Endothelial cell of umbilical vein (primary cell): ENCODE measurements around the gene GTF3C1. TPM values are rescaled to one million over a fixed set of nuclear protein-coding genes. Genes with fewer than 3 reads are reported as not detected.

ENCODE experiments used
- BruUV-seq: library from RNA; stranded (reverse); fragments of 400-500 nt; replicated peaks from 2 replicates; lab custom pipeline; 2021; lab: Mats Ljungman, UMichigan
- CTCF ChIA-PET: fragments of 300-600, 350-600 bp; sonication (Branson Sonifier 250); formaldehyde crosslinking; loops from one replicate; lab custom pipeline; 2021; ENCODE audit warnings: antibody characterized with exemption, inconsistent platforms; lab: Charles Lee
- POLR2A ChIA-PET: fragments of 300-600, 350-600 bp; sonication (Branson Sonifier 250); formaldehyde crosslinking; loops from one replicate; lab custom pipeline; 2021; ENCODE audit warnings: antibody characterized with exemption, inconsistent platforms; lab: Charles Lee
- DNase-seq: peaks from one replicate; pipeline ENCODE4 v3.0.0-alpha.2; 2011; ENCODE audit warnings: low read depth, low spot score
- FAIRE-seq: peaks from 2 replicates; lab custom pipeline; 2011; peaks lifted over from hg19 to GRCh38; lab: Jason Lieb, UNC
- H2AFZ ChIP-seq: 2 replicates; pipeline ENCODE4 v1.6.0; 2012; ENCODE audit warnings: low read depth, low read length, control low read depth, inconsistent platforms
- H3K27ac ChIP-seq: 2 replicates; pipeline ENCODE4 v1.5.1; 2011; ENCODE audit warnings: low read depth, mild to moderate bottlenecking, control low read depth, low read length, moderate library complexity; ENCODE audit not compliant: insufficient read depth
- H3K27me3 ChIP-seq, 2 experiments: 2 replicates each; pipeline versions ENCODE4 v1.6.0 to v1.6.1; 2011; ENCODE audit warnings: low read length in 2 of 2, mixed read lengths in 1 of 2; ENCODE audit not compliant: control insufficient read depth in 2 of 2, insufficient read depth in 2 of 2
- H3K36me3 ChIP-seq, 2 experiments: 2 replicates in 1 of 2; 3 replicates in 1 of 2; pipeline ENCODE4 v1.5.1; 2011; ENCODE audit warnings: low read length in 2 of 2, mild to moderate bottlenecking in 1 of 2, moderate library complexity in 1 of 2; ENCODE audit not compliant: control insufficient read depth in 2 of 2, insufficient read depth in 2 of 2; ENCODE audit errors: extremely low read depth in 1 of 2
- H3K4me1 ChIP-seq: 3 replicates; pipeline ENCODE4 v1.5.1; 2011; ENCODE audit warnings: mild to moderate bottlenecking, low read length; ENCODE audit not compliant: control insufficient read depth, insufficient read depth; ENCODE audit errors: extremely low read depth
- H3K4me2 ChIP-seq: 2 replicates; pipeline ENCODE4 v1.6.1; 2011; ENCODE audit warnings: low read length, control low read depth, mixed read lengths; ENCODE audit not compliant: insufficient read depth
- H3K4me3 ChIP-seq, 3 experiments: fragments of 200-600 bp in 1 of 3; sonication (generic), shearing (Covaris generic) in 1 of 3; replicated peaks in 1 of 3; 2 replicates each; pipeline ENCODE4 v1.5.1; 2011 to 2016; ENCODE audit warnings: control low read depth in 3 of 3, low read length in 3 of 3, mild to moderate bottlenecking in 2 of 3, inconsistent platforms in 1 of 3, low read depth in 1 of 3, moderate library complexity in 1 of 3; ENCODE audit not compliant: insufficient read depth in 1 of 3
- H3K79me2 ChIP-seq: 2 replicates; pipeline ENCODE4 v1.6.0; 2012; ENCODE audit warnings: low read length, inconsistent platforms; ENCODE audit not compliant: control insufficient read depth, insufficient read depth
- H3K9ac ChIP-seq: replicated peaks from 2 replicates; pipeline ENCODE3; 2011; ENCODE audit warnings: low read length, control low read depth; ENCODE audit not compliant: insufficient read depth; ENCODE audit errors: extremely low read depth
- H3K9me1 ChIP-seq: replicated peaks from 3 replicates; pipeline ENCODE4 v1.6.0; 2011; ENCODE audit warnings: mild to moderate bottlenecking, low read length; ENCODE audit not compliant: control insufficient read depth, insufficient read depth; ENCODE audit errors: extremely low read depth
- H3K9me3 ChIP-seq: replicated peaks from 2 replicates; pipeline ENCODE4 v1.5.1; 2012; ENCODE audit warnings: low read length, inconsistent platforms; ENCODE audit not compliant: control insufficient read depth, insufficient read depth
- H4K20me1 ChIP-seq: replicated peaks from 2 replicates; pipeline ENCODE3; 2011; ENCODE audit warnings: mild to moderate bottlenecking, low read length; ENCODE audit not compliant: control insufficient read depth, insufficient read depth; ENCODE audit errors: extremely low read depth
- CTCF ChIP-seq, 2 donors: IDR thresholded peaks; 1 replicate in 1 of 2; 2 replicates in 1 of 2; pipeline ENCODE4 v1.5.1; 2011; ENCODE audit warnings: low read length in 2 of 2, mild to moderate bottlenecking in 2 of 2, moderate library complexity in 2 of 2, control low read depth in 1 of 2, inconsistent platforms in 1 of 2, low read depth in 1 of 2; ENCODE audit not compliant: insufficient read depth in 1 of 2; ENCODE audit errors: extremely low read depth in 1 of 2
- EZH2 ChIP-seq: IDR thresholded peaks from 2 replicates; pipeline ENCODE4 v1.6.1; 2012; ENCODE audit warnings: borderline replicate concordance, low read depth, mild to moderate bottlenecking, moderate library complexity, low read length, inconsistent platforms; ENCODE audit not compliant: severe bottlenecking
- FOS ChIP-seq: IDR thresholded peaks from 2 replicates; pipeline ENCODE4 v1.6.1; 2011; ENCODE audit warnings: mild to moderate bottlenecking, low read length, moderate library complexity, borderline replicate concordance; ENCODE audit not compliant: insufficient read depth
- GATA2 ChIP-seq: IDR thresholded peaks from 2 replicates; pipeline ENCODE4 v1.7.0; 2011; ENCODE audit warnings: low read depth, mild to moderate bottlenecking, moderate library complexity, mixed read lengths, low read length; ENCODE audit not compliant: insufficient read length, insufficient read depth
- JUN ChIP-seq: IDR thresholded peaks from 2 replicates; pipeline ENCODE4 v1.6.1; 2011; ENCODE audit warnings: borderline replicate concordance, low read depth; ENCODE audit not compliant: insufficient read length, insufficient read depth
- MAX ChIP-seq: IDR thresholded peaks from 2 replicates; pipeline ENCODE4 v1.6.1; 2011; ENCODE audit not compliant: insufficient read depth, insufficient read length
- MYC ChIP-seq: IDR thresholded peaks from one replicate; pipeline ENCODE4 v1.6.1; 2011; ENCODE audit warnings: mild to moderate bottlenecking, low read depth, low read length
- POLR2A ChIP-seq: IDR thresholded peaks from 2 replicates; pipeline ENCODE4 v1.6.1; 2012; ENCODE audit warnings: low read depth, mild to moderate bottlenecking, control low read depth, low read length
- POLR2AphosphoS5 ChIP-seq: IDR thresholded peaks from 2 replicates; pipeline ENCODE4 v1.6.1; 2012; ENCODE audit warnings: low read depth, mild to moderate bottlenecking, control low read depth, low read length, moderate library complexity; ENCODE audit not compliant: insufficient read depth
- dilution Hi-C: fragments of 300-500 bp; cut with MboI; formaldehyde crosslinking; loops from one replicate; pipeline ENCODE4 v1.15.0; 2019; ENCODE audit warnings: low sequenced_read_pairs; ENCODE audit not compliant: extremely low pct_ligation_motif_present
- intact Hi-C: fragments of 100-400 bp; cut with micrococcal nuclease; formaldehyde crosslinking; loops from one replicate; pipeline ENCODE4 v1.10.0; 2022
- polyA plus RNA-seq, 4 experiments: library from polyadenylated mRNA; depleted of rRNA in 3 of 4; stranded (reverse) in 3 of 4; unstranded in 1 of 4; fragments of >200 nt; gene quantifications; 2 replicates each; pipeline versions ENCODE4 v1.2.1 to v1.2.3, GENCODE V29; 2011 to 2012; ENCODE audit warnings: missing spikeins in 1 of 4
- total RNA-seq: library from RNA; stranded (reverse); gene quantifications from 2 replicates; pipeline ENCODE4 v1.2.3, GENCODE V29; 2021

GTF3C1 gene
- total and polyA plus RNA-seq, 2 donors (not counting 3 experiments of a cell fraction or from before 2014, with no cell fraction given): 58.1 to 86.1 TPM

DNA sequence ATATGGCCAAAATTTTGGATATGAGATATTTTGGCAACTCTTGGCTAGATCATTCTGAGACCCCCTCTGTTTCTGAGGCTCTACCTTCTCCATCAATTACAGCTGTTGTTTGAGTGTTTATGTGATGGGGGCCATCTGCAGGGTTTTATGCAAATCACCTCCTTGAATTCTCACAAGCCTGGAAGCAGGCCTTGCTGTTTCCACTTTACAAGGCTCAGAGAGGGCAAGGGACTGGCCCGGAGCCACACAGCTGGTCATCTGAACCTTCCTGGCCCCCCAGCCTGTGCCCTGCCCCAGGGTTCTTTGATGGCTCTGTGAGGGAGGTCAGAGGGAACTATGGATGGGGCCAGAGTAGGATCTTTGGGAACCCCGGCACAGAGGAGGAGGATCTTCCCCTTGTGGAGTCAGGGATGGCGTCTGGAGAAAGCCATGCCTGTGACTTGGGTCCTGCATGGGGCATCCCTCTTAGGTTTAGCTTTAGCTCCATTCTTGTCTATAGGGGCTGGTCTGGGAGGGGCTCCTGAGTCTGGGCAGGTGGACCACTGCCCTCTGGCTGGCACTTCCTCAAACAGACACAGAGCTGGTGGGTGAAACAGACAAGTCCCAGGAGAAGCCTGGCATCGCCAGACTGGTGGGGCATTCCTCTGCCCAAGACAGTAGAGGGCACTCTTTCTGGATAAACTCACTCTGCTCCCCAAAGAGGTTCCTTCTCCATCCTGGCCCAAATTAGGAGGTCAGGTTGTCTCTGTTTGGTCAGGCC lies 121.5 kb downstream of the GTF3C1 start:
- Histone ChIP-seq H3K36me3 (no peaks in the 10 kb centered on the region), H3K9me1 (no peaks in the 10 kb centered on the region), H3K9me3 (no peaks in the 10 kb centered on the region), H3K27ac (no peak overlapping the region), H3K9ac (no peak overlapping the region), H3K4me3 (no peak overlapping the region), H3K79me2 (no peaks in the 10 kb centered on the region), H2AFZ (no peak overlapping the region), H3K27me3 (no peaks in the 10 kb centered on the region), H3K4me2 (no peak overlapping the region), H3K4me1 (no peaks in the 10 kb centered on the region), H4K20me1 (no peaks in the 10 kb centered on the region)
- CTCF ChIA-PET: interaction anchor here (1.1 to 1.3 kb wide), 2 partner anchors 12 to 439 kb away, joined by 3 read pairs; no protein-coding TSS in a partner anchor
- TF ChIP-seq EZH2 (no peak), FOS (no peak), MAX (no peak), MYC (no peak), POLR2AphosphoS5 (no peak), JUN (no peak), GATA2 (no peak), CTCF (IDR thresholded peaks at IDR 0.05; ENCODE audit: extremely low read depth in 1 of 2, insufficient read depth in 1 of 2, low read depth in 1 of 2, low read length in 2 of 2) (no peak), POLR2A (no peak)
- no peak for FAIRE-seq
- POLR2A ChIA-PET: no interaction called here
- intact Hi-C loops: no loop called here
- no peak for DNase-seq
- no TSS peak for BruUV-seq
- dilution Hi-C loops: no loop called here
